HCT116 (cell line): ENCODE measurements around the gene MACROH2A1.

Experiments
- EZH2 ChIP-seq: fragments of 200-600 bp; sonication (generic); IDR thresholded peaks from 2 replicates; pipeline ENCODE4 v1.6.1; 2017; ENCODE audit warnings: antibody characterized with exemption, mixed run types
- EZH2phosphoT487 ChIP-seq: fragments of 200-600 bp; IDR thresholded peaks from 2 replicates; pipeline ENCODE4 v1.6.1; 2018; ENCODE audit warnings: antibody characterized with exemption, borderline replicate concordance
- POLR2AphosphoS5 ChIP-seq: IDR thresholded peaks from 2 replicates; pipeline ENCODE4 v1.6.1; 2011; ENCODE audit warnings: mild to moderate bottlenecking, low read depth, low read length, moderate library complexity
- SIN3A ChIP-seq: IDR thresholded peaks from 2 replicates; pipeline ENCODE4 v1.6.1; 2012; ENCODE audit warnings: low read depth
- SP1 ChIP-seq: IDR thresholded peaks from 2 replicates; pipeline ENCODE4 v1.6.1; 2012; ENCODE audit warnings: low read depth
- ZNF274 ChIP-seq: fragments of 200-500 bp; sonication (Bioruptor generic); IDR thresholded peaks from 2 replicates; pipeline ENCODE4 v1.6.1; 2014; ENCODE audit warnings: mild to moderate bottlenecking, low read depth, low read length, inconsistent platforms

GRCh38 chr5:135385576-135385975 lies 13.5 kb downstream of the MACROH2A1 start:
- TF ChIP-seq EZH2phosphoT487 (no peak), SIN3A (no peak), SP1 (no peak), ZNF274 (no peak), EZH2 (no peak), POLR2AphosphoS5 (no peak)
